Kidney (tissue), 14 donors: ENCODE data around the gene ITGB7. TPM values are rescaled to one million over a fixed set of nuclear protein-coding genes. Genes with fewer than 3 reads are reported as not detected.

ENCODE experiments used
- DNase-seq, 5 donors: peaks; one replicate each; pipeline ENCODE4 v3.0.0-alpha.2; 2013 to 2020
- FAIRE-seq: peaks from 2 replicates; lab custom pipeline; 2012; peaks lifted over from hg19 to GRCh38; lab: Jason Lieb, UNC
- H3K27ac ChIP-seq, 2 donors: one replicate each; pipeline ENCODE4 v1.7.0; 2013; ENCODE audit warnings: low read depth in 2 of 2, low read length in 2 of 2, inconsistent platforms in 1 of 2
- H3K27me3 ChIP-seq: one replicate; pipeline ENCODE4 v1.7.1; 2013; ENCODE audit warnings: low read length, inconsistent platforms; ENCODE audit not compliant: control insufficient read depth, insufficient read depth
- H3K36me3 ChIP-seq, 3 donors: one replicate each; pipeline versions ENCODE4 v1.7.0 to v1.7.1; 2013; ENCODE audit warnings: low read length in 3 of 3, control low read depth in 1 of 3, inconsistent platforms in 1 of 3; ENCODE audit not compliant: insufficient read depth in 3 of 3, control insufficient read depth in 2 of 3
- H3K4me1 ChIP-seq, 3 donors: one replicate each; pipeline versions ENCODE4 v1.7.0 to v1.7.1; 2013; ENCODE audit warnings: low read length in 3 of 3, inconsistent platforms in 1 of 3, low read depth in 1 of 3; ENCODE audit not compliant: control insufficient read depth in 2 of 3, insufficient read depth in 2 of 3
- H3K4me3 ChIP-seq, 3 donors: one replicate each; pipeline versions ENCODE4 v1.7.0 to v1.8.1; 2013; ENCODE audit warnings: low read length in 3 of 3, control low read depth in 1 of 3, inconsistent platforms in 1 of 3
- H3K9ac ChIP-seq, 3 donors: one replicate each; pipeline versions ENCODE4 v1.7.0 to v1.7.1; 2013; ENCODE audit warnings: low read length in 3 of 3, control low read depth in 1 of 3, inconsistent platforms in 1 of 3
- H3K9me3 ChIP-seq, 3 donors: one replicate each; pipeline versions ENCODE4 v1.7.0 to v1.7.1; 2013; ENCODE audit warnings: low read length in 3 of 3, control low read depth in 1 of 3, inconsistent platforms in 1 of 3; ENCODE audit not compliant: control insufficient read depth in 2 of 3, insufficient read depth in 1 of 3
- intact Hi-C: fragments of 100-400 bp; cut with DNase I; formaldehyde crosslinking; loops from one replicate; pipeline ENCODE4 v1.11.1; 2022
- polyA plus RNA-seq: library from polyadenylated mRNA; stranded (reverse); fragments of 350-450 nt; fragmentation: Illumina TruSeq; extraction: RNeasy Lipid Tissue Mini Kit (QIAGEN cat#74804); gene quantifications from one replicate; pipeline ENCODE4 v1.2.3, GENCODE V29; 2014; ENCODE audit warnings: low read depth, low replicate concordance; ENCODE audit not compliant: insufficient read depth
- total RNA-seq: library from RNA; stranded (reverse); fragmentation: NEBNext Ultra II Directional; extraction: Animal tissue kit (Norgen Biotek cat#: 25700); gene quantifications from one replicate; pipeline ENCODE4 v1.2.1, GENCODE V29; 2021
- TF ChIP-seq, protein P1 (sequence below): IDR thresholded peaks from 3 replicates; pipeline ENCODE4 v1.5.1; 2012; ENCODE audit warnings: mild to moderate bottlenecking, moderate library complexity, borderline replicate concordance; ENCODE audit not compliant: insufficient read depth; ENCODE audit errors: extremely low read depth
- donor health status: control.
- donor health status: control.
- donor health status: control.
- donor health status: control.
- donor health status: control.
- donor health status: DM: yes; HTN: yes; CAD: no.
- donor health status: Normal renal cell carcinoma (clear cell type).

The ITGB7 gene
- total and polyA plus RNA-seq, 2 donors from 2014 or later = 11.0 to 14.5 TPM

GRCh38 chr12:53159195-53159839, 47.7 kb downstream of the ITGB7 start:
- Histone ChIP-seq H3K4me1 (peaks cover 0 to 4% (median 0%) of the 10 kb centered on the region in 3 donors), H3K4me3 (no peak overlapping the region), H3K9me3 (no peaks in the 10 kb centered on the region), H3K27me3 (no peaks in the 10 kb centered on the region), H3K36me3 (no peaks in the 10 kb centered on the region), H3K9ac (no peak overlapping the region), H3K27ac (no peak overlapping the region)
- TF ChIP-seq, protein P1, sequence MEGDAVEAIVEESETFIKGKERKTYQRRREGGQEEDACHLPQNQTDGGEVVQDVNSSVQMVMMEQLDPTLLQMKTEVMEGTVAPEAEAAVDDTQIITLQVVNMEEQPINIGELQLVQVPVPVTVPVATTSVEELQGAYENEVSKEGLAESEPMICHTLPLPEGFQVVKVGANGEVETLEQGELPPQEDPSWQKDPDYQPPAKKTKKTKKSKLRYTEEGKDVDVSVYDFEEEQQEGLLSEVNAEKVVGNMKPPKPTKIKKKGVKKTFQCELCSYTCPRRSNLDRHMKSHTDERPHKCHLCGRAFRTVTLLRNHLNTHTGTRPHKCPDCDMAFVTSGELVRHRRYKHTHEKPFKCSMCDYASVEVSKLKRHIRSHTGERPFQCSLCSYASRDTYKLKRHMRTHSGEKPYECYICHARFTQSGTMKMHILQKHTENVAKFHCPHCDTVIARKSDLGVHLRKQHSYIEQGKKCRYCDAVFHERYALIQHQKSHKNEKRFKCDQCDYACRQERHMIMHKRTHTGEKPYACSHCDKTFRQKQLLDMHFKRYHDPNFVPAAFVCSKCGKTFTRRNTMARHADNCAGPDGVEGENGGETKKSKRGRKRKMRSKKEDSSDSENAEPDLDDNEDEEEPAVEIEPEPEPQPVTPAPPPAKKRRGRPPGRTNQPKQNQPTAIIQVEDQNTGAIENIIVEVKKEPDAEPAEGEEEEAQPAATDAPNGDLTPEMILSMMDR = peak; percentile 99
- FAIRE-seq = no peak
- intact Hi-C loops = no loop called here
- peak; percentile 75 to 89 (median 82) for DNase-seq

DNA sequence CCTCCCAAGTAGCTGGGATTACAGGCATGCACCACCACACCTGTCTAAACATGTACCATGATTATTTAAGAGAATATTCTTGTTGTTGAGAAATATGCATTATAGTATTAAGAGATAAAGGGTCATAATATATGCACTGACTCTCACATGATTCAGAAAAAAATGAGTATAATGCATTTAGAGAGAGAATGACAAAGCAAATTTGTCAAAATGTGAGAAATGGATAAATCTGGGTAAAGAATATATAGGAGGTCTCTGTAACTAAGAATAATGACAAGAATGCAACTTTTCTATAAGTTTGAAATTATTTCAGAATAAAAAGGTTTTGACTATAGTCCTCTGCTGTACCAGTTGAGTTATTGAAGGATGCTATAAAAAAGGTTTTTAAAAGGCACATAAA, 54.7 kb downstream of the ITGB7 start:
- H3K9ac ChIP-seq = no peak overlapping the region
- H3K27ac ChIP-seq = no peak overlapping the region
- TF ChIP-seq, protein P1 = no peak
- DNase-seq (no peak), FAIRE-seq (no peak)
- intact Hi-C loops = no loop called here
- no peak overlapping the region for H3K4me3 ChIP-seq
- H3K4me1 ChIP-seq = peaks cover 0 to 2% (median 0%) of the 10 kb centered on the region in 3 donors
- H3K27me3 ChIP-seq = no peaks in the 10 kb centered on the region
- no peaks in the 10 kb centered on the region for H3K36me3 ChIP-seq
- H3K9me3 ChIP-seq = no peaks in the 10 kb centered on the region

DNA sequence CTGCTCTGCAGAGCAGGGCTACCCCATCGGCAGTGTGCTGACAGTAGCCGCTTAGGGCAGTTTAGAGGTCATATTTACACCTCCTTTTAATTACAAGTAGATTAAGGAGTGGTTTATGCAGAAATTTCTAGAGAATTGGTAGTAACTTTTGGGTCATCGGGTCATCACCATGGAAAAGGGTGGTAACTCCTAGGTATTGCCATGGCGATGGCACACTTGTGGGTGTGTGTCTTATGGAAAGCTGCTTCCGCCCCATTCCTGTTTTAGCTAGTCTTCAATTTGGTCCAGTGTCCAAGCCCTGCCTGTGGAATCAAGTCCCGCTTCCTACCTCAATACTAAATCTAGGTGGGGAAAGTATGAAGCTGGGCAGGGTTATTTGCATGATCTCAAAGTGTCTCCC, 56.0 kb downstream of the ITGB7 start:
- H3K4me1 ChIP-seq = peaks cover 0 to 2% (median 0%) of the 10 kb centered on the region in 3 donors
- DNase-seq (peak in 3 of 5 donors; percentile 21 to 32 (median 25)), FAIRE-seq (no peak)
- no peak overlapping the region for H3K9ac ChIP-seq
- H3K27ac ChIP-seq = no peak overlapping the region
- TF ChIP-seq, protein P1 = no peak
- intact Hi-C loops = no loop called here
- H3K36me3 ChIP-seq = no peaks in the 10 kb centered on the region
- no peak overlapping the region for H3K4me3 ChIP-seq
- H3K9me3 ChIP-seq = no peaks in the 10 kb centered on the region
- H3K27me3 ChIP-seq = no peaks in the 10 kb centered on the region
